Inferior parietal cortex (tissue), 1 donor: ENCODE results near the gene DUSP10.

Experiments used
- DNase-seq: peaks from one replicate; pipeline ENCODE4 v3.0.0-alpha.2; 2016; ENCODE audit errors: extremely low spot score

Gene DUSP10

GRCh38 chr1:221765527-221765926 lies 23.6 kb upstream of the DUSP10 start:
- no peak for DNase-seq

GRCh38 chr1:221762121-221762520 lies 20.2 kb upstream of the DUSP10 start:
- DNase-seq = no peak

- DNase-seq = no peak
Observed at GRCh38 chr1:221761354-221762002, 19.6 kb upstream of the DUSP10 start.

- DNase-seq = no peak
Observed at GRCh38 chr1:221760911-221761310, 19.0 kb upstream of the DUSP10 start.

- no peak for DNase-seq
Observed at GRCh38 chr1:221759436-221759835, 17.5 kb upstream of the DUSP10 start.

- DNase-seq = no peak
Observed at GRCh38 chr1:221758455-221758854, 16.6 kb upstream of the DUSP10 start.

GRCh38 chr1:221756830-221757551 lies 15.1 kb upstream of the DUSP10 start:
- DNase-seq = no peak

GRCh38 chr1:221753828-221754188 lies 11.9 kb upstream of the DUSP10 start:
- no peak for DNase-seq

- no peak for DNase-seq
Observed at GRCh38 chr1:221751226-221751887, 9.5 kb upstream of the DUSP10 start.

- no peak for DNase-seq
Observed at GRCh38 chr1:221748981-221749380, 7.1 kb upstream of the DUSP10 start.

- no peak for DNase-seq
Observed at GRCh38 chr1:221747839-221748238, 6.0 kb upstream of the DUSP10 start.

GRCh38 chr1:221743416-221744208 lies 1.7 kb upstream of the DUSP10 start:
- no peak for DNase-seq

GRCh38 chr1:221742555-221743415 lies 896 bp upstream of the DUSP10 start:
- DNase-seq = no peak

GRCh38 chr1:221740993-221741702 lies 741 bp downstream of the DUSP10 start:
- DNase-seq = no peak

- no peak for DNase-seq
Observed at GRCh38 chr1:221740369-221740992, 1.4 kb downstream of the DUSP10 start.

GRCh38 chr1:221739677-221740025 lies 2.2 kb downstream of the DUSP10 start:
- DNase-seq = no peak

- DNase-seq = no peak
Observed at GRCh38 chr1:221739018-221739676, 2.7 kb downstream of the DUSP10 start.

- DNase-seq = no peak
Observed at GRCh38 chr1:221736714-221737113, 5.2 kb downstream of the DUSP10 start.

- no peak for DNase-seq
Observed at GRCh38 chr1:221735999-221736398, 5.9 kb downstream of the DUSP10 start.

GRCh38 chr1:221734187-221734586 lies 7.7 kb downstream of the DUSP10 start:
- no peak for DNase-seq
